ENCODE results near the gene NT5DC4.
"Not testable (repeated sequence)": the region's sequence is repeated elsewhere in the genome, so short reads cannot be mapped to it uniquely, and the experiment has no call there.

The NT5DC4 gene

GRCh38 chr2:112701052-112701451 lies 19.8 kb upstream of the NT5DC4 start:
- DNase-seq = no peak

GRCh38 chr2:112703684-112704083 lies 17.1 kb upstream of the NT5DC4 start:
- no peak for DNase-seq

GRCh38 chr2:112705575-112705974 lies 15.2 kb upstream of the NT5DC4 start:
- no peak for DNase-seq

- DNase-seq = peak; percentile 51
These were observed 14.6 kb upstream of the NT5DC4 start for GRCh38 chr2:112706170-112706664.

- DNase-seq = not testable (repeated sequence)
These were observed 13.9 kb upstream of the NT5DC4 start for GRCh38 chr2:112706947-112707346.

GRCh38 chr2:112708968-112709367 lies 11.9 kb upstream of the NT5DC4 start:
- no peak for DNase-seq

GRCh38 chr2:112709703-112710102 lies 11.1 kb upstream of the NT5DC4 start:
- DNase-seq = no peak

GRCh38 chr2:112710956-112711750 lies 9.7 kb upstream of the NT5DC4 start:
- DNase-seq = no peak

- DNase-seq = no peak
These were observed 8.4 kb upstream of the NT5DC4 start for GRCh38 chr2:112712465-112712864.

GRCh38 chr2:112712903-112713584 lies 7.8 kb upstream of the NT5DC4 start:
- DNase-seq = no peak

- DNase-seq = no peak
These were observed 7.3 kb upstream of the NT5DC4 start for GRCh38 chr2:112713585-112713925.

- no peak for DNase-seq
These were observed 6.9 kb upstream of the NT5DC4 start for GRCh38 chr2:112713926-112714325.

- DNase-seq = no peak
These were observed 6.5 kb upstream of the NT5DC4 start for GRCh38 chr2:112714331-112714730.

- DNase-seq = no peak
These were observed 5.8 kb upstream of the NT5DC4 start for GRCh38 chr2:112714836-112715631.

- not testable (repeated sequence) for DNase-seq
These were observed 4.7 kb upstream of the NT5DC4 start for GRCh38 chr2:112716094-112716493.

- DNase-seq = not testable (repeated sequence)
These were observed 3.9 kb upstream of the NT5DC4 start for GRCh38 chr2:112716826-112717352.

- no peak for DNase-seq
These were observed 1.9 kb upstream of the NT5DC4 start for GRCh38 chr2:112718863-112719370.

- no peak for DNase-seq
These were observed 1.2 kb downstream of the NT5DC4 start for GRCh38 chr2:112721819-112722522.

GRCh38 chr2:112722816-112723546 lies 2.2 kb downstream of the NT5DC4 start:
- no peak for DNase-seq

GRCh38 chr2:112723547-112723940 lies 2.7 kb downstream of the NT5DC4 start:
- DNase-seq = no peak

- no peak for DNase-seq
These were observed 3.2 kb downstream of the NT5DC4 start for GRCh38 chr2:112723995-112724394.

All from activated gamma-delta T cell treated with Interleukin-2 at 50 U/mL for 16 hours (primary cell).